SU-DHL-6 (cell line): ENCODE results near the gene JOSD1.

Source experiments
- EZH2phosphoT487 ChIP-seq: fragments of 200-600 bp; sonication (generic), shearing (Covaris generic); conservative IDR thresholded peaks from 2 replicates; pipeline ENCODE4 v1.6.1; 2018; ENCODE audit warnings: mild to moderate bottlenecking, antibody characterized with exemption, low read length, moderate library complexity, mixed read lengths
- TF ChIP-seq, protein P1 (sequence below): fragments of 200-600 bp; sonication (generic); IDR thresholded peaks from one replicate; pipeline ENCODE4 v1.5.1; 2017; ENCODE audit warnings: antibody characterized with exemption, mild to moderate bottlenecking, low read length, moderate library complexity; ENCODE audit not compliant: insufficient read depth, poor library complexity, severe bottlenecking

DNA sequence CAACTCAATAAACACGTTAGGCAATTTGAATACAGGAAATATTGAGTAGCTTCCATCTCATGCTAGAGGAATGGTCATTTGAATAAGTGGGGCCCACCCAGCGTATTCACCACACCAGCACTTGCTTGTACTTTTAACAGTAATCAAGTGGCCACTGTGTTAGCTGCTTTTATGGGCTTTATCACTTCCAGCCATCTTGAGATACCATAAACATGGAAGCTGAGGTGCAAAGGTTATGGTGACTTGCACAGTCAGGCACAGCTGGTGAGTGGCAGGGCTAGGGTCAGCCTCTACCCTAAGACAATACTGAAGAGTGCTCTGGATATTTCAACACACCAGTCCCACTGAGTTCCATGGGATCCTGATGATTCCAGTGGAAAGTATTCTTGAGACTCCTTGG lies 6.7 kb downstream of the JOSD1 start:
- TF ChIP-seq EZH2phosphoT487 = no peak
- TF ChIP-seq, protein P1, sequence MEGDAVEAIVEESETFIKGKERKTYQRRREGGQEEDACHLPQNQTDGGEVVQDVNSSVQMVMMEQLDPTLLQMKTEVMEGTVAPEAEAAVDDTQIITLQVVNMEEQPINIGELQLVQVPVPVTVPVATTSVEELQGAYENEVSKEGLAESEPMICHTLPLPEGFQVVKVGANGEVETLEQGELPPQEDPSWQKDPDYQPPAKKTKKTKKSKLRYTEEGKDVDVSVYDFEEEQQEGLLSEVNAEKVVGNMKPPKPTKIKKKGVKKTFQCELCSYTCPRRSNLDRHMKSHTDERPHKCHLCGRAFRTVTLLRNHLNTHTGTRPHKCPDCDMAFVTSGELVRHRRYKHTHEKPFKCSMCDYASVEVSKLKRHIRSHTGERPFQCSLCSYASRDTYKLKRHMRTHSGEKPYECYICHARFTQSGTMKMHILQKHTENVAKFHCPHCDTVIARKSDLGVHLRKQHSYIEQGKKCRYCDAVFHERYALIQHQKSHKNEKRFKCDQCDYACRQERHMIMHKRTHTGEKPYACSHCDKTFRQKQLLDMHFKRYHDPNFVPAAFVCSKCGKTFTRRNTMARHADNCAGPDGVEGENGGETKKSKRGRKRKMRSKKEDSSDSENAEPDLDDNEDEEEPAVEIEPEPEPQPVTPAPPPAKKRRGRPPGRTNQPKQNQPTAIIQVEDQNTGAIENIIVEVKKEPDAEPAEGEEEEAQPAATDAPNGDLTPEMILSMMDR = no peak
